Mesenchymal stem cell (in vitro differentiated cells and primary cell): ENCODE results near the gene TSPEAR.
"Not testable (repeated sequence)": the region's sequence is repeated elsewhere in the genome, so short reads cannot be mapped to it uniquely, and the experiment has no call there.

ENCODE experiments used
- DNase-seq: peaks from one replicate; pipeline ENCODE4 v3.0.0-alpha.2; 2013
- H2AFZ ChIP-seq: one replicate; pipeline ENCODE4 v1.6.1; 2013; ENCODE audit warnings: low read depth, mild to moderate bottlenecking, control low read depth, inconsistent platforms, low read length, moderate library complexity
- H2AK5ac ChIP-seq: 2 replicates; pipeline ENCODE4 v1.6.1; 2013; ENCODE audit warnings: low read length, moderate library complexity, mild to moderate bottlenecking, inconsistent platforms; ENCODE audit not compliant: severe bottlenecking
- H2BK120ac ChIP-seq: one replicate; pipeline ENCODE4 v1.6.1; 2013; ENCODE audit warnings: low read depth, mild to moderate bottlenecking, inconsistent platforms, low read length, moderate library complexity
- H2BK12ac ChIP-seq, 2 experiments: one replicate each; pipeline ENCODE4 v1.6.1; 2013; ENCODE audit warnings: inconsistent platforms in 2 of 2, low read length in 2 of 2, mild to moderate bottlenecking in 2 of 2, moderate library complexity in 2 of 2, control low read depth in 1 of 2
- H2BK15ac ChIP-seq: one replicate; pipeline ENCODE4 v1.6.1; 2013; ENCODE audit warnings: mild to moderate bottlenecking, low read depth, inconsistent platforms; ENCODE audit not compliant: poor library complexity, severe bottlenecking
- H2BK5ac ChIP-seq: 2 replicates; pipeline ENCODE4 v1.6.1; 2013; ENCODE audit warnings: low read depth, mild to moderate bottlenecking, low read length, control low read depth, inconsistent platforms; ENCODE audit not compliant: poor library complexity, severe bottlenecking
- H3K14ac ChIP-seq, 2 experiments: one replicate each; pipeline ENCODE4 v1.6.1; 2013; ENCODE audit warnings: inconsistent platforms in 2 of 2, low read length in 2 of 2, control low read depth in 1 of 2, mild to moderate bottlenecking in 1 of 2, moderate library complexity in 1 of 2
- H3K18ac ChIP-seq, 2 experiments: one replicate each; pipeline ENCODE4 v1.6.1; 2013; ENCODE audit warnings: inconsistent platforms in 2 of 2, low read length in 2 of 2, control low read depth in 1 of 2, low read depth in 1 of 2, mild to moderate bottlenecking in 1 of 2
- H3K23ac ChIP-seq, 2 experiments: one replicate each; pipeline ENCODE4 v1.6.1; 2013; ENCODE audit warnings: inconsistent platforms in 2 of 2, low read length in 2 of 2, mild to moderate bottlenecking in 2 of 2, moderate library complexity in 2 of 2, control low read depth in 1 of 2
- H3K27ac ChIP-seq: 2 replicates; pipeline ENCODE4 v1.5.1; 2013; ENCODE audit warnings: mild to moderate bottlenecking, moderate library complexity, low read length, control low read depth, inconsistent platforms; ENCODE audit not compliant: poor library complexity, severe bottlenecking
- H3K27me3 ChIP-seq, 2 experiments: 2 replicates each; pipeline versions ENCODE4 v1.6.1 to v1.7.0; 2013; ENCODE audit warnings: low read length in 2 of 2, mild to moderate bottlenecking in 2 of 2, moderate library complexity in 2 of 2, control low read depth in 1 of 2, inconsistent platforms in 1 of 2; ENCODE audit not compliant: control insufficient read depth in 1 of 2, insufficient read depth in 1 of 2
- H3K36me3 ChIP-seq, 2 experiments: 2 replicates each; pipeline versions ENCODE4 v1.6.1 to v1.7.0; 2013; ENCODE audit warnings: low read length in 2 of 2, control low read depth in 1 of 2, inconsistent platforms in 1 of 2, low read depth in 1 of 2, mild to moderate bottlenecking in 1 of 2; ENCODE audit not compliant: insufficient read depth in 2 of 2, control insufficient read depth in 1 of 2
- H3K4ac ChIP-seq, 2 experiments: one replicate each; pipeline ENCODE4 v1.6.1; 2013; ENCODE audit warnings: inconsistent platforms in 2 of 2, low read length in 2 of 2, mild to moderate bottlenecking in 2 of 2, moderate library complexity in 2 of 2, control low read depth in 1 of 2, low read depth in 1 of 2
- H3K4me1 ChIP-seq: 2 replicates; pipeline ENCODE4 v1.6.1; 2013; ENCODE audit warnings: low read depth, low read length, control low read depth; ENCODE audit not compliant: control insufficient read depth, insufficient read depth
- H3K4me2 ChIP-seq: 2 replicates; pipeline ENCODE4 v1.6.1; 2013; ENCODE audit warnings: low read length, mild to moderate bottlenecking, inconsistent platforms; ENCODE audit not compliant: poor library complexity, severe bottlenecking
- H3K4me3 ChIP-seq, 2 experiments: 2 replicates each; pipeline versions ENCODE4 v1.5.1 to v1.7.0; 2013; ENCODE audit warnings: low read length in 2 of 2, mild to moderate bottlenecking in 2 of 2, control low read depth in 1 of 2, low read depth in 1 of 2; ENCODE audit not compliant: insufficient read depth in 1 of 2
- H3K79me1 ChIP-seq: replicated peaks from 2 replicates; pipeline ENCODE4 v1.6.1; 2013; ENCODE audit warnings: mild to moderate bottlenecking, control low read depth, low read length, inconsistent platforms; ENCODE audit not compliant: poor library complexity, severe bottlenecking
- H3K9ac ChIP-seq: 2 replicates; pipeline ENCODE4 v1.7.0; 2013; ENCODE audit warnings: mild to moderate bottlenecking, low read length, moderate library complexity
- H3K9me3 ChIP-seq: 2 replicates; pipeline ENCODE4 v1.7.0; 2013; ENCODE audit warnings: mild to moderate bottlenecking, low read length; ENCODE audit not compliant: control insufficient read depth
- H4K8ac ChIP-seq: one replicate; pipeline ENCODE4 v1.6.1; 2013; ENCODE audit warnings: inconsistent platforms, mild to moderate bottlenecking, low read length, moderate library complexity
- H4K91ac ChIP-seq: one replicate; pipeline ENCODE4 v1.6.1; 2013; ENCODE audit warnings: mild to moderate bottlenecking, low read length, inconsistent platforms
- WGBS: methylation state at CpG from one replicate; pipeline ENCODE4 v1.1.7; 2013; ENCODE audit warnings: mixed read lengths; 5-methylcytosine and 5-hydroxymethylcytosine counted together

TSPEAR gene

GRCh38 chr21:44628707-44629391 lies 82.5 kb downstream of the TSPEAR start:
- Histone ChIP-seq H3K79me1 (no peaks in the 10 kb centered on the region), H3K18ac (no peak overlapping the region), H2BK5ac (no peak overlapping the region), H3K27me3 (no peaks in the 10 kb centered on the region), H3K36me3 (no peaks in the 10 kb centered on the region), H3K9ac (no peak overlapping the region), H2BK12ac (no peak overlapping the region), H3K4me1 (no peaks in the 10 kb centered on the region), H3K23ac (no peak overlapping the region), H3K4me3 (no peak overlapping the region), H3K27ac (no peak overlapping the region), H3K9me3 (peaks cover 44% of the 10 kb centered on the region), H3K4me2 (no peak overlapping the region), H2AK5ac (no peak overlapping the region), H3K4ac (no peak overlapping the region), H2BK15ac (no peak overlapping the region), H2BK120ac (no peak overlapping the region), H4K8ac (no peak overlapping the region), H2AFZ (no peak overlapping the region), H4K91ac (no peak overlapping the region), H3K14ac (no peak overlapping the region)
- WGBS, result 74% methylated on average over 16 of the region's 18 CpGs
- DNase-seq, result no peak

DNA sequence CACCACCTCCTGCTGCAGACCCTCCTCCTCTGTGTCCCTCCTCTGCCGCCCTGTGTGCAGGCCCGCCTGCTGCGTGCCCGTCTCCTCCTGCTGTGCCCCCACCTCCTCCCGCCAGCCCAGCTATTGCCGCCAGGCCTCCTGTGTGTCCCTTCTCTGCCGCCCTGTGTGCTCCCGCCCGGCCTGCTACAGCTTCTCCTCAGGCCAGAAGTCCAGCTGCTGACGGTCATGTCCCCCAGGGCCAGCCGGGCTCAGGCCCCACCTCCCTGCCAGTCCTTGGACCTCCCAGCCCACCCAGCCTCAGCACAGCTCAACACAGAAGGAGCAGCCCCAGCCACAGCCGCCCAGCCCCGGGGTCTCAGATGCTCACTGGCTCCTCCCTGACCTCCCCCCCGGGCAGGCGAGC lies 83.5 kb downstream of the TSPEAR start:
- H3K14ac ChIP-seq, H2AFZ ChIP-seq, H3K4me3 ChIP-seq, H3K23ac ChIP-seq, H3K27ac ChIP-seq, H4K91ac ChIP-seq, H2AK5ac ChIP-seq, H3K36me3 ChIP-seq, H3K27me3 ChIP-seq, H3K4me2 ChIP-seq, H2BK120ac ChIP-seq, H4K8ac ChIP-seq, H3K4ac ChIP-seq, DNase-seq, H2BK15ac ChIP-seq, H3K9ac ChIP-seq, H3K18ac ChIP-seq, H3K4me1 ChIP-seq, H3K79me1 ChIP-seq, H2BK12ac ChIP-seq, H2BK5ac ChIP-seq: not testable (repeated sequence)
- 72% methylated on average over 6 of the region's 15 CpGs for WGBS
- peaks cover 53% of the 10 kb centered on the region for H3K9me3 ChIP-seq

DNA sequence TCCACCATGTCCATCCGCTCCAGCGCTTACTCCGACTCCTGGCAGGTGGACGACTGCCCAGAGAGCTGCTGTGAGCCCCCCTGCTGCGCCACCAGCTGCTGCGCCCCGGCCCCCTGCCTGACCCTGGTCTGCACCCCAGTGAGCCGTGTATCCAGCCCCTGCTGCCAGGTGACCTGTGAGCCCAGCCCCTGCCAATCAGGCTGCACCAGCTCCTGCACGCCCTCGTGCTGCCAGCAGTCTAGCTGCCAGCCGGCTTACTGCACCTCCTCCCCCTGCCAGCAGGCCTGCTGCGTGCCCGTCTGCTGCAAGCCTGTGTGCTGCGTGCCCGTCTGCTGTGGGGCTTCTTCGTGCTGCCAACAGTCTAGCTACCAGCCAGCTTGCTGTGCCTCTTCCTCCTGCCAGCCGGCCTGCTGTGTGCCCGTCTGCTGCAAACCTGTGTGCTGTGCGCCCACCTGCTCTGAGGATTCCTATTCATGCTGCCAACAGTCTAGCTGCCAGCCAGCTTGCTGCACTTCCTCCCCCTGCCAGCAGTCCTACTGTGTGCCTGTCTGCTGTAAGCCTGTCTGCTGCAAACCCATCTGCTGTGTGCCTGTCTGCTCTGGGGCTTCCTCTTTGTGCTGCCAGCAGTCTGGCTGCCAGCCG lies 84.1 kb downstream of the TSPEAR start:
- not testable (repeated sequence) for H2BK12ac ChIP-seq, H3K4me3 ChIP-seq, H2BK120ac ChIP-seq, H3K27ac ChIP-seq, H2AK5ac ChIP-seq, H3K4me1 ChIP-seq, H3K14ac ChIP-seq, H2BK15ac ChIP-seq, H3K27me3 ChIP-seq, H3K23ac ChIP-seq, H2BK5ac ChIP-seq, H3K9ac ChIP-seq, H3K4me2 ChIP-seq, H3K4ac ChIP-seq, H4K91ac ChIP-seq, H2AFZ ChIP-seq, DNase-seq, H3K79me1 ChIP-seq, H4K8ac ChIP-seq, H3K18ac ChIP-seq, H3K36me3 ChIP-seq
- WGBS, result 80% methylated on average over 20 of the region's 20 CpGs
- peaks cover 55% of the 10 kb centered on the region for H3K9me3 ChIP-seq

GRCh38 chr21:44626673-44627143 lies 84.7 kb downstream of the TSPEAR start, which contains the start of gene KRTAP10-9:
KRTAP10-9 (plus strand) TSS chr21:44627093; CDS start chr21:44627172, 79 bp downstream.
- Histone ChIP-seq H2AK5ac (no peak within 1 kb of the TSS), H4K91ac (no peak within 1 kb of the TSS), H3K9me3 (peaks cover 51% of the 10 kb centered on the region), H3K4me1 (no peaks in the 10 kb centered on the region), H2AFZ (no peak within 1 kb of the TSS), H3K18ac (no peak within 1 kb of the TSS), H3K9ac (no peak within 1 kb of the TSS), H3K14ac (no peak within 1 kb of the TSS), H3K4me2 (no peak within 1 kb of the TSS), H3K36me3 (no peaks in the 10 kb centered on the region), H2BK12ac (no peak within 1 kb of the TSS), H3K23ac (no peak within 1 kb of the TSS), H4K8ac (no peak within 1 kb of the TSS), H3K27ac (no peak within 1 kb of the TSS), H3K4ac (no peak within 1 kb of the TSS), H2BK15ac (no peak within 1 kb of the TSS), H3K79me1 (no peaks in the 10 kb centered on the region), H2BK5ac (no peak within 1 kb of the TSS), H3K4me3 (no peak within 1 kb of the TSS), H2BK120ac (no peak within 1 kb of the TSS), H3K27me3 (no peaks in the 10 kb centered on the region)
- DNase-seq, result no peak
- 68% methylated on average over 7 of the region's 7 CpGs for WGBS
